Natural killer cell (primary cell): Measurements from ENCODE around the gene NECTIN2. TPM values are rescaled to one million over a fixed set of nuclear protein-coding genes. Genes with fewer than 3 reads are reported as not detected.
A peak's percentile ranks its signal among the peaks of the same experiment; 100 is the strongest.
"Not testable (repeated sequence)": the region's sequence is repeated elsewhere in the genome, so short reads cannot be mapped to it uniquely, and the experiment has no call there.

ENCODE experiments used
- ATAC-seq, 3 donors: fragments of 150-1000 bp in 2 of 3; fragments of 200-7000 bp in 1 of 3; cut with Tn5 transposase; 1 replicate in 1 of 3; 2 replicates in 2 of 3; pipeline ENCODE4 v1.10.0; 2021; ENCODE audit warnings: mild to moderate bottlenecking in 2 of 3, moderate library complexity in 2 of 3
- DNase-seq, 2 donors: peaks; one replicate each; pipeline versions ENCODE4 v3.0.0 to v3.0.0-alpha.2; 2013 to 2021; ENCODE audit warnings: mixed read lengths in 1 of 2
- H3K27ac ChIP-seq: one replicate; pipeline ENCODE4 v1.5.1; 2013; ENCODE audit warnings: mild to moderate bottlenecking, low read length
- H3K27me3 ChIP-seq: one replicate; pipeline ENCODE4 v1.6.1; 2013; ENCODE audit warnings: low read length; ENCODE audit not compliant: control insufficient read depth, insufficient read depth
- H3K36me3 ChIP-seq: one replicate; pipeline ENCODE4 v1.6.1; 2013; ENCODE audit warnings: low read length; ENCODE audit not compliant: control insufficient read depth, insufficient read depth
- H3K4me1 ChIP-seq: one replicate; pipeline ENCODE4 v1.6.1; 2013; ENCODE audit warnings: low read length; ENCODE audit not compliant: control insufficient read depth, insufficient read depth
- H3K4me3 ChIP-seq: one replicate; pipeline ENCODE4 v1.5.1; 2013; ENCODE audit warnings: low read length
- H3K9me3 ChIP-seq: one replicate; pipeline ENCODE4 v1.6.1; 2013; ENCODE audit warnings: low read length; ENCODE audit not compliant: control insufficient read depth, insufficient read depth
- H3K27ac Mint-ChIP-seq, 2 donors: one replicate each; pipeline ENCODE4 v1.8.0; 2022; ENCODE audit warnings: mild to moderate bottlenecking in 2 of 2, mixed read lengths in 2 of 2, moderate library complexity in 1 of 2
- H3K27me3 Mint-ChIP-seq, 2 donors: one replicate each; pipeline ENCODE4 v1.8.0; 2022; ENCODE audit warnings: low read depth in 2 of 2, mixed read lengths in 2 of 2
- H3K36me3 Mint-ChIP-seq: one replicate; pipeline ENCODE4 v1.8.0; 2022; ENCODE audit warnings: mixed read lengths
- H3K4me1 Mint-ChIP-seq, 2 donors: one replicate each; pipeline ENCODE4 v1.8.0; 2022; ENCODE audit warnings: mixed read lengths in 2 of 2
- H3K4me3 Mint-ChIP-seq: one replicate; pipeline ENCODE4 v1.8.0; 2022; ENCODE audit warnings: mild to moderate bottlenecking, moderate library complexity, mixed read lengths
- H3K9me3 Mint-ChIP-seq, 2 donors: one replicate each; pipeline ENCODE4 v1.8.0; 2022; ENCODE audit warnings: mixed read lengths in 2 of 2
- WGBS: methylation state at CpG from one replicate; pipeline ENCODE4 v1.1.7; 2013; ENCODE audit warnings: missing lambda C conversion rate; ENCODE audit not compliant: insufficient coverage; 5-methylcytosine and 5-hydroxymethylcytosine counted together
- intact Hi-C: fragments of 100-400 bp; cut with micrococcal nuclease; formaldehyde crosslinking; loops from one replicate; pipeline ENCODE4 v1.14.2; 2022
- total RNA-seq, 4 donors: library from RNA; stranded (reverse); fragments of 120-200 nt in 1 of 4; gene quantifications; one replicate each; pipeline versions ENCODE4 v1.2.3 to v1.2.4, GENCODE V29; 2013 to 2022
- TF ChIP-seq, protein P1 (sequence below): fragments of 200-600 bp; IDR thresholded peaks from one replicate; pipeline ENCODE4 v1.8.0; 2022; ENCODE audit warnings: antibody characterized with exemption

The NECTIN2 gene
- total RNA-seq, 3 donors from 2014 or later (not counting 1 experiment from before 2014, with no cell fraction given): 1.6 to 10.3 (median 2.7) TPM

DNA sequence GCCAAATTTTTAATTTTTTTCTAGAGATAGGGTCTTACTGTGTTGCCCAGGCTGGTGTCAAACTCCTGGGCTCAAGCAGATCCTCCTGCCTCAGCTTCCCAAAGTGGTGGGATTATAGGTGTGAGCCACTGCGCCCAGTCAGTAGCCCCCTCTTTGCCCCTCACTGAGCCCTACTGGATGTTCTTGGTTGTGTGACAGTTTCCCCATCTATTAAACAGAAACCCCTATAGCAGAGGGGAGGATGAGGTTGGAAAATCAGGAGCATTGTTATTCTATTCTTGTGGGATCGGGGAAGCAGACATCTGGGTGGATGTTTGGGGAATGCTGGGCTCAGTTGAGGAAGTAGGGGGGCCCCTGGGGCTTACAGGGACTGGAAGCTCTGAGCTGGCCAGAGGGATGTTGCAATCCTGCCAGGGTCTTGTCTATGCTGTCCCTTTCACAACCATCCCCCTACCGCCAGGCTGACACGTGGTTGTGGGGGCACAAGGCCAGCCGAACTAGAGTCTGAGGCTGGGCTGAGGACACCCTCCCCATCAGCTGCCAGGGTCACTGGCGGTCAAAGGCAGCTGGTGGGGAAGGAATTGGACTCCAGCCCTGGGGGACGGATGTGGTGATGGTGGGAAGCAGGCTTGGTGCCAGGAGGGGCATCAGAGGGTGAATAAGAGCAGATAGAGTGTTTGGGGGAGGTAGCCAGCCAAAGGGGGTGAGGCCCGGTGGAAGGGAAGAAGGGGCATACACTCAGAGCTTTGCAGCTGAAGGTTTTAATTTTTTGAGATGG is 79.2 kb downstream of the NECTIN2 start:
- no peak overlapping the region for H3K4me3 Mint-ChIP-seq
- H3K4me1 Mint-ChIP-seq: peaks cover 0 to 19% of the 10 kb centered on the region in 2 donors
- Histone ChIP-seq H3K36me3 (no peaks in the 10 kb centered on the region), H3K27me3 (no peaks in the 10 kb centered on the region), H3K27ac (no peak overlapping the region), H3K4me3 (no peak overlapping the region), H3K4me1 (peaks cover 12% of the 10 kb centered on the region), H3K9me3 (no peaks in the 10 kb centered on the region)
- TF ChIP-seq, protein P1, sequence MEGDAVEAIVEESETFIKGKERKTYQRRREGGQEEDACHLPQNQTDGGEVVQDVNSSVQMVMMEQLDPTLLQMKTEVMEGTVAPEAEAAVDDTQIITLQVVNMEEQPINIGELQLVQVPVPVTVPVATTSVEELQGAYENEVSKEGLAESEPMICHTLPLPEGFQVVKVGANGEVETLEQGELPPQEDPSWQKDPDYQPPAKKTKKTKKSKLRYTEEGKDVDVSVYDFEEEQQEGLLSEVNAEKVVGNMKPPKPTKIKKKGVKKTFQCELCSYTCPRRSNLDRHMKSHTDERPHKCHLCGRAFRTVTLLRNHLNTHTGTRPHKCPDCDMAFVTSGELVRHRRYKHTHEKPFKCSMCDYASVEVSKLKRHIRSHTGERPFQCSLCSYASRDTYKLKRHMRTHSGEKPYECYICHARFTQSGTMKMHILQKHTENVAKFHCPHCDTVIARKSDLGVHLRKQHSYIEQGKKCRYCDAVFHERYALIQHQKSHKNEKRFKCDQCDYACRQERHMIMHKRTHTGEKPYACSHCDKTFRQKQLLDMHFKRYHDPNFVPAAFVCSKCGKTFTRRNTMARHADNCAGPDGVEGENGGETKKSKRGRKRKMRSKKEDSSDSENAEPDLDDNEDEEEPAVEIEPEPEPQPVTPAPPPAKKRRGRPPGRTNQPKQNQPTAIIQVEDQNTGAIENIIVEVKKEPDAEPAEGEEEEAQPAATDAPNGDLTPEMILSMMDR: no peak
- H3K36me3 Mint-ChIP-seq: no peaks in the 10 kb centered on the region
- DNase-seq: no peak
- WGBS: 20% methylated on average over 7 of the region's 8 CpGs
- intact Hi-C loops: no loop called here
- no peaks in the 10 kb centered on the region for H3K9me3 Mint-ChIP-seq
- ATAC-seq: peak in 2 of 3 donors; percentile 17 to 31
- peaks cover 9 to 22% of the 10 kb centered on the region in 2 donors for H3K27me3 Mint-ChIP-seq
- H3K27ac Mint-ChIP-seq: no peak overlapping the region

- H3K36me3 ChIP-seq, intact Hi-C loops, H3K27ac Mint-ChIP-seq, H3K9me3 ChIP-seq, H3K27ac ChIP-seq, H3K27me3 ChIP-seq, H3K4me3 ChIP-seq, H3K36me3 Mint-ChIP-seq, H3K9me3 Mint-ChIP-seq, H3K4me3 Mint-ChIP-seq, DNase-seq: not testable (repeated sequence)
- Mint-ChIP-seq H3K27me3 (peaks cover 9 to 22% of the 10 kb centered on the region in 2 donors), H3K4me1 (peaks cover 0 to 19% of the 10 kb centered on the region in 2 donors)
- WGBS: 57% methylated on average over 12 of the region's 19 CpGs
- ATAC-seq: peak in 1 of 3 donors; percentile 18
- H3K4me1 ChIP-seq: peaks cover 12% of the 10 kb centered on the region
Observed at GRCh38 chr19:44926245-44927077, 80.4 kb downstream of the NECTIN2 start.

DNA sequence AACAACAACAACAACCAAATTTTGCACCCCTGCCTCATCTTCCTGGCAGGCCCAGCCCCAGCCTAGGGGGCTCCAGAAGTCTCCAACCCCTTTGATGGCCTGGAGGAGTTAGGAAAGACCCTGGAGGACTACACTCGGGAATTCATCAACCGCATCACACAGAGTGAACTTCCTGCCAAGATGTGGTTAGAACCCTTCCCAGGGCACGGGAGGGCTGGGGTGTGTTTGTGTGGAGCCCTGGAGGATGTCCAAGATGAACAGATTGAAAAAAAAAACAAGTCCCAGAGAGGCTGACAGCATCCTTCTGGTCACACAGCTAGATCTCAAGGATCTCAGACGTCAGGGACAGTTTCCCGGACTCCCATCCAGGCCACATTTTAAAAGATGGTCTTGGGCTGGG is 81.6 kb downstream of the NECTIN2 start:
- H3K4me3 Mint-ChIP-seq: no peak overlapping the region
- DNase-seq (no peak), ATAC-seq (no peak)
- TF ChIP-seq, protein P1: no peak
- no peaks in the 10 kb centered on the region for H3K36me3 ChIP-seq
- H3K36me3 Mint-ChIP-seq: no peaks in the 10 kb centered on the region
- peaks cover 0 to 19% of the 10 kb centered on the region in 2 donors for H3K4me1 Mint-ChIP-seq
- no peaks in the 10 kb centered on the region for H3K9me3 ChIP-seq
- no peak overlapping the region for H3K27ac ChIP-seq
- H3K4me1 ChIP-seq: peaks cover 12% of the 10 kb centered on the region
- no peaks in the 10 kb centered on the region for H3K27me3 ChIP-seq
- intact Hi-C loops: no loop called here
- no peak overlapping the region for H3K4me3 ChIP-seq
- no peak overlapping the region for H3K27ac Mint-ChIP-seq
- no peaks in the 10 kb centered on the region for H3K9me3 Mint-ChIP-seq
- peaks cover 9 to 22% of the 10 kb centered on the region in 2 donors for H3K27me3 Mint-ChIP-seq
- 34% methylated on average over 5 of the region's 5 CpGs for WGBS

GRCh38 chr19:44930088-44930487 is 84.0 kb downstream of the NECTIN2 start:
- no peak for ATAC-seq
- Histone ChIP-seq H3K9me3 (no peaks in the 10 kb centered on the region), H3K36me3 (no peaks in the 10 kb centered on the region), H3K4me1 (peaks cover 11% of the 10 kb centered on the region), H3K27ac (no peak overlapping the region), H3K4me3 (no peak overlapping the region), H3K27me3 (no peaks in the 10 kb centered on the region)
- 94% methylated on average over 7 of the region's 7 CpGs for WGBS
- Mint-ChIP-seq H3K9me3 (no peaks in the 10 kb centered on the region), H3K27me3 (peaks cover 9 to 22% of the 10 kb centered on the region in 2 donors), H3K27ac (no peak overlapping the region), H3K36me3 (no peaks in the 10 kb centered on the region), H3K4me1 (peaks cover 0 to 17% of the 10 kb centered on the region in 2 donors), H3K4me3 (no peak overlapping the region)
- no peak for DNase-seq
- intact Hi-C loops: no loop called here
- TF ChIP-seq, protein P1: no peak
